ENCODE data around the gene PPEF1. TPM values are rescaled to one million over a fixed set of nuclear protein-coding genes. Genes with fewer than 3 reads are reported as not detected.

PPEF1 gene
- total RNA-seq, 2 donors from 2014 or later, result 1.9 to 6.0 TPM

GRCh38 chrX:18698737-18699650, 8.5 kb upstream of the PPEF1 start:
- Histone ChIP-seq H3K4me3 (no peak overlapping the region), H3K27ac (peak overlapping the region in 1 of 2 donors; percentile 8), H3K9me3 (no peaks in the 10 kb centered on the region), H3K36me3 (no peaks in the 10 kb centered on the region), H3K27me3 (replicated peaks; ENCODE audit: insufficient read depth) (no peaks in the 10 kb centered on the region), H3K4me1 (replicated peaks) (no peaks in the 10 kb centered on the region)
- no peak for DNase-seq (ENCODE audit: low spot score)
- 75% methylated on average over 12 of the region's 12 CpGs for WGBS
- TF ChIP-seq CTCF (IDR thresholded peaks at IDR 0.05) (no peak), POLR2AphosphoS5 (IDR thresholded peaks at IDR 0.05) (no peak), POLR2A (IDR thresholded peaks at IDR 0.05) (no peak)
- intact Hi-C loops (cut with DNase I), result no loop called here

- H3K4me1 ChIP-seq (replicated peaks), result no peaks in the 10 kb centered on the region
- peak overlapping the region in 1 of 2 donors; percentile 60 for H3K27ac ChIP-seq
- no peaks in the 10 kb centered on the region for H3K27me3 ChIP-seq (replicated peaks; ENCODE audit: insufficient read depth)
- WGBS, result 76% methylated on average over 5 of the region's 5 CpGs
- no peaks in the 10 kb centered on the region for H3K36me3 ChIP-seq
- DNase-seq (ENCODE audit: low spot score), result peak; percentile 44
- TF ChIP-seq CTCF (IDR thresholded peaks at IDR 0.05) (no peak), POLR2AphosphoS5 (IDR thresholded peaks at IDR 0.05) (peak; percentile 3)
- H3K9me3 ChIP-seq, result no peaks in the 10 kb centered on the region
- intact Hi-C loops (cut with DNase I), result no loop called here
- H3K4me3 ChIP-seq, result no peak overlapping the region
Measured at GRCh38 chrX:18701621-18702361, 5.7 kb upstream of the PPEF1 start.

- Histone ChIP-seq H3K4me3 (no peak overlapping the region), H3K36me3 (no peaks in the 10 kb centered on the region), H3K27me3 (replicated peaks; ENCODE audit: insufficient read depth) (no peaks in the 10 kb centered on the region), H3K27ac (peak overlapping the region in 1 of 2 donors; percentile 60), H3K4me1 (replicated peaks) (no peaks in the 10 kb centered on the region), H3K9me3 (no peaks in the 10 kb centered on the region)
- intact Hi-C loops (cut with DNase I), result no loop called here
- DNase-seq (ENCODE audit: low spot score), result peak; percentile 6
- TF ChIP-seq POLR2AphosphoS5 (IDR thresholded peaks at IDR 0.05), result peak; percentile 31
- TF ChIP-seq POLR2A (IDR thresholded peaks at IDR 0.05), result no peak
- no peak for TF ChIP-seq CTCF (IDR thresholded peaks at IDR 0.05)
- 25% methylated on average over 12 of the region's 12 CpGs for WGBS
Measured at GRCh38 chrX:18702362-18703195, 4.9 kb upstream of the PPEF1 start.

- no peaks in the 10 kb centered on the region for H3K27me3 ChIP-seq (replicated peaks; ENCODE audit: insufficient read depth)
- H3K4me1 ChIP-seq (replicated peaks), result no peaks in the 10 kb centered on the region
- no peaks in the 10 kb centered on the region for H3K36me3 ChIP-seq
- TF ChIP-seq POLR2AphosphoS5 (IDR thresholded peaks at IDR 0.05), result no peak
- TF ChIP-seq POLR2A (IDR thresholded peaks at IDR 0.05), result no peak
- TF ChIP-seq CTCF (IDR thresholded peaks at IDR 0.05), result no peak
- 96% methylated on average over 3 of the region's 3 CpGs for WGBS
- no peak overlapping the region for H3K4me3 ChIP-seq
- intact Hi-C loops (cut with DNase I), result no loop called here
- no peaks in the 10 kb centered on the region for H3K9me3 ChIP-seq
- no peak overlapping the region for H3K27ac ChIP-seq
- DNase-seq (ENCODE audit: low spot score), result no peak
Measured at GRCh38 chrX:18709833-18710232, 2.4 kb downstream of the PPEF1 start.
